ENCODE data around the gene JAZF1.

The JAZF1 gene

DNA sequence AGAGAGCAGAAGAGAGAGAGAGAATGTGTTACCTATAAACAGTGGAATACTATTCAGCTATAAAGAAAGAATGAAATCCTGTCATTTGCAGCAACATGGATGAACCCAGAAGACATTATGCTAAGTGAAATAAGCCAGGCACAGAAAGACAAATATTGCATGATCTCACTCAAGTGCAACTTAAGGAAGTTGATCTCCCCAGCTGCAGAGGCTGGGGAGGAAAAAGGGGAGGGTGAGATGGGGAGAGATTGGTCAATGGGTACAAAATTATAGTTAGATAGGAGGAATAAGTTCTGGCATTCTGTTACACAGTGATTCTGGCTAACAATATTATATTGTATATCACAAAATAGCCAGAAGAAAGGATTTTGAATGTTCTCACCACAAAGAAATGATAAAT, 11.2 kb upstream of the JAZF1 start:
- no peak for DNase-seq (ENCODE audit: low read depth in 2 of 2)

DNA sequence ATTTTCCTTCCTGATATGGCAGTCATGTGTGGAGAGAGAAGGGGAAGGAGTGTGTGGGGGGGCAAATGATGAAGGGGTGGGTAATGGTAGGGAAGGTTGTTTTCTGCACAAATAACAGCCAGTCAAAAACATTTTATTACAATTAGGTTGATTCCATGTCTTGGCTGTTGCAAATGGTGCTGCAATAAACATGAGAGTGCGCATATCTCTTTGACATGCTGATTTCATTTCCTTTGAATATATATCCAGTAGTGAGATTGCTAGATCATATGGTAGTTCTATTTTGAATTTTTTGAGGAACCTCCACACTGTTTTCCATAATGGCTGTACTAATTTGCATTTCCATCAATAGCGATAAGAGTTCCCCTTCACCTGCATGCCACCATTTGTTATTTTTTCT, 10.6 kb upstream of the JAZF1 start:
- no peak for DNase-seq (ENCODE audit: low read depth in 2 of 2)

DNA sequence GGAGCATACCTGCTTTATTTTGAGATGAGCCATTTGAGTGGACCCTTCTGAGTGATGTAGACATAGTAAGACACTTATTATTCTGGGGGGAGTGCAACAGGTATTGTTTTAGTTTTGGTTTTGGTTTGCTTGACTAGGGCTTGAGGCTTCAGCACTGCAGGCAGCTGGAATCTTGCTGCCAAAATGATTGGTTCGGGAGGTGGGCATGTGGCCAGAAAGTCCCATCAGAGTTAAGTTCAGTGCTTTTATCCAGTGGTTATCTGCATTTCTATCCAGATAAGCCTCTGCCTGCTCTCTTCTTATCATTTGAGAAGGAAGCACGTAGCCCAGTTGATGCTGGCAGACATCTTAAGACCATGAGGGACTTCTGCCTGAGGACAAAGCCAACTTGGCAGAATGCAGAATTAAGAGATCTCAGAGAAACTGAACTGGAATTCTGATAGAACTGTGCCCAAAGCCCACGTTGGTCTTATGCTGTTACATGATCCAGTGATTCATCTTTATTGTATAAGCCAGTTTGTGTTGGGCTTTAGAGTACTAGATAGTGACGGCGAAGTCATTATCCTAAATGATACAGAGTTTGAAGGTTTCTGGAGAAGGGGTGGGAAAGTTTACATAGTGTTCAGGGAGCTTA, 9.6 kb upstream of the JAZF1 start:
- DNase-seq (ENCODE audit: low read depth in 2 of 2): no peak

DNA sequence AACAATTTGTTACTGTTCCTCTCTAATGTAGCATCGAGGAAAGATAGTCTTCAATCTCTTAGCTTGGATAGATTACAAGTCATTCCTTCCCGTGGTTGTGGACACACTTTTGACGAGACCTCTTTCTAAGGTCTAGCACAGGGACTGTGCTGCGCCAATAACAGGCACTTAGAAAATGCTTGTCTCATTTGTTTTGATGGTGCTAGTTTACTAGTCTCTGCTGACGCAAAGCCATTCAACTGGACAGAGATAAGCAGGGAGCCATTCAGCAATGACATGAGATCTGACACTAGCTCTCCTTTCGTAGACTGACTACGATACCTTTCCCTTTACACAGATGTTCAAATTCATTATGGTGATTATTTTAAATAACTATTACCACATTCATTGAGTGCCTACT, 6.4 kb upstream of the JAZF1 start:
- DNase-seq (ENCODE audit: low read depth in 2 of 2): no peak

DNA sequence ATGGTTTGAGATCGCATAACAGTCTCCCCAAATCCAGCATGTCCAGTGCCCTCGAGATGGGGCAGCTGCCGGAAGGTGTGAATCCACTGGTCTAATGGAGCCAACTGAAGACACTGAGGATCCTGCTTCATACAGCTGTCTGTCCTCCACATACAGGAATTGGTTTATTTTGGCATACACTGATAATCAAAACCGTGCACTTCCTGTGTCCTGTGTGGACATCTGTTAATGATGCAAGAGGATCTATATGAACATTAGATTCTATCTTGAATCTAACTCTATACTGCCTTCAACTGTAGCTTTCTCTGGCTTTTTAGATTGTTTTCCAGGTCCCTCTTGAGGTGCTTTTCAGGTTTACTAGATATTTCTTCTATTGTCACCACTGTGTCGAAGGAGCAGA, 3.0 kb upstream of the JAZF1 start:
- DNase-seq (ENCODE audit: low read depth in 2 of 2): no peak

DNA sequence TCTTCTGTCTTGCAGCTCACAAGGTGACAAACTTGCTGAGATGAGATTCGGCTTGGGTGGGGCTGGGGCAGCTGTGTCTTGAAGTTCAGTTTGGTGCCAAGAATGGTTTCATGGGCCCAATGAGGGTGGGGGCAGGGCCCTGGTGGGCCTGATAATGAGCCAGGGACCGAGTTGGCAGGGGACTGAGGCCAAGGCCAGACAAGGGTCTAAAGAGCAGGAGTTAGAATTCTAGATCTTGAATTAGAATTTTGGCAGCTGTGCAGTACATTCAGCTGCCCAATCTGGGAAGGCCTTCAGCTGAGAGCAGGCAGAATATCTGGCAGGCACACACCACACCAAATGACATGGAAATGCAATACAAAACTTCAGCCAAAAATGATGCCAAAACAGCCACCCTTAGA, 1.5 kb upstream of the JAZF1 start:
- DNase-seq (ENCODE audit: low read depth in 2 of 2): no peak

DNA sequence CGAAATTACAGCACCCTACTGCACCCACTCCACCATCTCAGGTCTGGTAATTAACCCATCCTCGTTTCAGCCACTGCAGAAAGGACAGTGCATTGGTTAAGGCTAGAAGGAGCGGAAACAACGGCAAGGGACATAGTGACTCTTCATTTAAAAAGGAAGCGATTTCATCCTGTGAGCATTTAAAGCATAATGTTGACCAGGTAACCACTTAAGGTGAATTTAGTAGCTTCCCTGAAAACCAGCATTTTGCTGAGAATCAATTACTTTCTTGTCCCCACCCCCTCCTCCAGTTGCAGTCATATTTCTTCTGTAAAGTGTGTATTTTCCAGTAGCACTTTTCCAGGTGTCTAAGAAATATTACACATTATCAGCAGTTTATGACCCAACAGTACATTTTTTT, 821 bp upstream of the JAZF1 start:
- DNase-seq (ENCODE audit: low read depth in 2 of 2): no peak

DNA sequence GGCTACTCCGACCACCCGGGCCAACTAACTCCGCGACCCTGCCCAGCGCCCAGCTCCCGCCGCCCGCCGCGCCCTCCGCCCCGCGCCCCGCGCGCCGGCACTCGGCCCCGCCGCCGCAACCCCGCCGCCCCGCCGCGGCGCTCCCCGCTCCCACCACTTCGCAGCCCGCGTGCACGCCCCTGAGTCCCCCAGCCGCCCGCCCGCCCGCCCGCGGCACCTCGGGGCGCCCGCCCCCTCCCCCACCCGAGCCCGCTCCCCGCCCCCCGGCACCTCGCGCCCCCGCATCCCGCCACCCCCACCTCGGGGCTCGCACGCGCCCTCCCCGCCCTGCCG, 598 bp downstream of the JAZF1 start:
- DNase-seq (ENCODE audit: low read depth in 2 of 2): no peak

DNA sequence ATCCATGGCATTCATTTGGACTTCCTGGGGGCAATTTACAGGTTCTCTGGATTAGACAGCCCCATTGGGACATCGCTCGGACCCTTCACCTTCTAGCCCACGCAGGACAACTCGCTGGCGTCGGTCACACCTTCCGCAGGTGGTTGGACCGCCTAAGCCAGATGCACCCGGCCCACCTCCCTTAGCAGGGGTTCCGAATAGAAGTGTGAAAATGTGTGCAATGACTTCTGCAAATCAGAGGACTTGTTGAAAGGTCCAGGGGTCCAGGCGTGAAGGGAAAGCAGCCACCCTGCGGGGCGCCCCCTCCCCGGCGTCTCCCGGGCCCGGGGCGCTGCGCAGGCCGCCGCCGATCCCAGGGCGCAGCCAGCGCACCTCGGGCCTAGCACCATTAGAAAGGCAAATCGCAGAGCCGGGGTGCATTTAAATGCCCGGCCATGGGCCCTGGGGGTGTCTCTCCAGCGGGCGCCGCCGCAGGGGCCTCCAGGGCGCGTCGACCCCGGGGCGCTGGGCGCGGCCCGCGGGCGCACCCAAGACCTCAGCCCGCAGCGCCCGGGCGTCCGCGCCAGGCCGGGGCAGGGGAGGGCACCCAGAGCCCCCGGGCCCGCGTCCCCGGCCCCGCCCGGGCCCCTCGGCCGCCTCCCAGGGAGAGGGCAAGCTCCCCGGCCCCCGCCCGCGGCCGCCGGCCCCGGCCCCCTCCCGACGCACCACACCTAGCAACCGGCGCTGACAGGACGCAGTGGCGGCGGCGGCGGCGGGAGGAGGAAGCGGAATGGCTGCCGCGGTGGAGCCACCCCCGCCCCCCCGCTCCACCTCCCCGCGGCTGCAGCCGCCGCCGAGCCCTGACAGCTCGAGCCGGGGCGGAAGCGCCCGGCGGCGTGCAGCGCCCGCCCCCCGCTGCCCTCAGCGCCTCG, 1.2 kb downstream of the JAZF1 start:
- peak; percentile 54 to 59 for DNase-seq (ENCODE audit: low read depth in 2 of 2)

DNA sequence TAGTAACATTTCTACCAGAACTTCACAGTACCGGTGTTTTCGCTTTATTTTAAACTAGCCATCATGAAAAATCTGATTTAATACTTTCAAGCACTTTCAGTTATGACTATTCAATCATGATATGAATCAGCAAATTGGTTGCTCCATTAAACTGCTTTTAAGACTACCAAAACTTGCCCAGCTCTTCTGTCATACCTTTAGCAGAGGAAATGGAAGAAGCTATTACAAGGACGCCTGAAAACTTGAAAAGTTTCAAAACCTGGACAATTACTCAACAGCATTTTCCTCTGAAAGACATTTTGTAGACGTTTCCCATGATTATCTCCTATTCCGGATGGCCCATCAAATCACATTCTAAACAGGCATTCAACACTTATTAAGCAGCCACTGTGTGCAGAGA, 2.0 kb downstream of the JAZF1 start:
- DNase-seq (ENCODE audit: low read depth in 2 of 2): no peak

DNA sequence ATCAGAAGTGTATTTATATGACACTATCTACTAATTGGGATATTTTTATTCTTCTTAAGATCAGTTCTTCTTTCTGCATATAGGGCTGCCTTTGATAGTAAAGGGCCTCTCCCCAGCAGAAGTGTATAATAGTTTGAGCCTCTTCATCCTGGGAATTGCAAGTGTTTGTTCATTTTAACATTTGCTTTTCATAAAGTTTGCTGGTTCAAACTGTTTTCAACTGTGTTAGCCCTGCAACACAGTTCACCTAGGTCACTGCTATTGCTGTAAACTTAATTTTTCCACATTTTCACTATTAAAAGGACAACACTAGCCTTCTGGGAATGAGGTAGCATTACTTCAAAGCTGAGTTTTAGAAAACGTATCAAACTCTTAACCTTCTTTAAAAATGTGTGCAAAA, 2.8 kb downstream of the JAZF1 start:
- DNase-seq (ENCODE audit: low read depth in 2 of 2): no peak

DNA sequence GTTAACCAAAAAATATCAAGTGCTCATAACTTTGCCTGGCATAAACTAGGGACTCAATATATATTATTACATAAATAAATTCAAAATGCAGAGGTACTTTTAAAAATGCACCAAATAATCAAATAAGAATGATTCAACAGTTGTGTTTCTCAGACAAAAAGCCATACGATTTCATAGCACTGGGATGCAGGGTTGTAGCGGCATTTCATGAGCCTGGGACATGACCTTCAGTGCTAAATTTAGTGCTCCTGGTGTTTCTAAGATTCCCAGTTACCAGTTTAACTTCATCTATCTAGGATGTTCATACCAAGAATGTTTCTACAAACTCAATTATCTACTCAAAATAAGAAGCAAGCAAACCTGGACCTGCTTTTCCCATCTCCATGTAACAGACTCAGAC, 4.0 kb downstream of the JAZF1 start:
- no peak for DNase-seq (ENCODE audit: low read depth in 2 of 2)

DNA sequence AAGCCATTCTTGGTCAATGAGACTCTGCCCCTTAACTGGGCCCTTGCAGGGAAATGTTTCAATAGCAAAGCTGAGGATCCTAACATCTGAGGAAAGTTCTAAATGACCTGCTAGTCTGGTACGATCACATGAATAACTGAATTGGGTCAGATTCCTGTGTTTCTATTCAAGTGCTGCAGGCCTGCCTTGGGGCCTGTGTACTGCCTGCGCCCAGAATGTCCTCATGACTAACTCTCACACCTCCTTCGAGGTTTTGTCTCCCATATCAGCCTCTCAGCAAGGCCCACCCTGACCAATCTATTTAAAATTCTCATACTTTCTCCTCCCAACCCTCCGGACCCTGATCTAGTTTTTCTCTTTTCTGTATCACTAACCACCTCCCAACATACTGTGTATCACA, 4.4 kb downstream of the JAZF1 start:
- no peak for DNase-seq (ENCODE audit: low read depth in 2 of 2)

DNA sequence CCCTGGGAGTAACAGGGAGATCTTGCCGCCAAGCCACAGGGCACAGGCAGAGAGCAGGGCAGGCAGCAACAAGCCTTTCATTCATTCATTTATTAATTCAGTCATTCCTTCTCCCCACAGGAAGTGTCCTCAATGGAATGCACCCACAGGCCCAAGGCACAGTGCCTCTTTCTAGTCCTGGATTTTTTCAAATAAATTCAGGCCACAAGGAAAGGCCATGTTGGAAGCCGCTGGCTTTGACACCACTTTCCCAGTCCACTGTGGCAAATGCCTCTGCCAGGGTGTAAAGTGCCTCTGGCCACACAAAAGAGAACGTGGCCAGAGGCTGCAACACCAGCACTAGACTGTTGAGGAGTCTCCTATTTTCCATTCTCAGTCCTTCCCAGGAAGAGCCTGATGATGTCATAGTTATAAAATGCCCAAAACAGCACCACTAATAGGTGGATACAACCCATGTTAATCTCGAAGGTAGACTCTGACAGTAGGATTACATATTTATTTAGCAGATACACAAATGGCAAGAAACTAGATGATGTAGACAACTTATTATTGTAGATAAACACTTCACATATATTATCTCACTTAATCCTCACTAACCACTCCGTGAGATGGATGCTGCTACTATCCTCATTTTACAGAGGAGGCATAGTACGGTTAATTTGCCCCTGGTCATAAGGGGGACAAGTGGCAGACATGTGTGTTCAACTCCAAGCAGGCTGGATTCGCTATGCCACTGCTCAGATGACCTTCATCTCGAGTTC, 5.5 kb downstream of the JAZF1 start:
- DNase-seq (ENCODE audit: low read depth in 2 of 2): no peak

DNA sequence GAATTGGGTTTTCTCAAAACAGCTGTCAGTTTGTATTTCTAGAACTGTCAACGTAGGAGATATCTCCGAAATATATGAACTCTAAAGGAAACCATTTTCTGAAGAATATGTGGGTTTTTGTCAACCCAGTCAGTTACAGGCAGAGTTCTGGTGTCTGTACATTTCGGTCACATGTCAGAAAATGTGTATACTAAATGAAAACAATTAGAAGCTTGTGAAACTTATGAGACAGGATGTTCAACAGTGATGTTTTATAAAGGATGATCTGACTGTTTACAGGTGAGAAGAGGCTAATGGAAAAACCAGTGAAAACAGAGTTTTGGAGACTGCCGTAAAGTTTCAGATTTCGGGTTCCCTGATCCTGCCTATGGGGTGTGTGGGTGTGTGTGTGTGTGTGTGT, 6.2 kb downstream of the JAZF1 start:
- no peak for DNase-seq (ENCODE audit: low read depth in 2 of 2)

DNA sequence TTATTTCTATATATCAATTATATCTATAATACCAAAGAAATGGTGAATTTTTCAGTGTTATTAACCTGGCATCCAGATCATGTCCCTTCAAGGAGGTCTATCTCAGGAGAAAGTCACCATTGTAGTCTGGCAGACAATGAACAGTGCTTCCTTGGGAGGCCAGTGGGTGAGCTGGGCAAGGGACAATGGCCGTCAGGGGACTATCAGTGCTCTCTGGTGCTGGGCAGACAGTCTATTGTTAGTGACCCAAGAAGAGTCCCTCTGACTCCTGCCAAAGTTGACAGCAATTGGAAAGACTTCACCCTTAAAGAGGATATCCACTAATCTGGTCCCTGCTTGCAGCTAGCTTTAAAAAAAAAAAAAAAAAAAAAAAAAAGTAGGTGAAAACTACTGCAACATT, 7.1 kb downstream of the JAZF1 start:
- DNase-seq (ENCODE audit: low read depth in 2 of 2): no peak

DNA sequence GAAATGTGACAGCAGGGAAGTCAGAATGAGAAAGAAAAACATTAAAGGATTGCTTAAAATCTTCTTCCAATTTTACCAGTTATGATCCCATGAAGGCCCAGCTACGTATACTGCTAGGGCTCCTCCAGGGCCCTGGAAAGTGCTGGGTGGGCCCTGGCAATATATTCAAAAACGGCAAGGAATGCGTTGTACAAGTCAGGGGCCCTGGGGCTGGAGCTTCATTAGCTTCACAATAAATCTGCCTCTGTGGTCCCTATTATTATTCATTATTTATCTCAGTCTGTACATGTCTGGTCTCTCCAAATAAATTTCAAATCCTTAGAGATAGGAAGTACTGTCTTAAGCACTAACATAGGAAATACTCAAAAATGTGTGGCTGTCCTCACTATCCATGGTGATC, 7.6 kb downstream of the JAZF1 start:
- no peak for DNase-seq (ENCODE audit: low read depth in 2 of 2)

DNA sequence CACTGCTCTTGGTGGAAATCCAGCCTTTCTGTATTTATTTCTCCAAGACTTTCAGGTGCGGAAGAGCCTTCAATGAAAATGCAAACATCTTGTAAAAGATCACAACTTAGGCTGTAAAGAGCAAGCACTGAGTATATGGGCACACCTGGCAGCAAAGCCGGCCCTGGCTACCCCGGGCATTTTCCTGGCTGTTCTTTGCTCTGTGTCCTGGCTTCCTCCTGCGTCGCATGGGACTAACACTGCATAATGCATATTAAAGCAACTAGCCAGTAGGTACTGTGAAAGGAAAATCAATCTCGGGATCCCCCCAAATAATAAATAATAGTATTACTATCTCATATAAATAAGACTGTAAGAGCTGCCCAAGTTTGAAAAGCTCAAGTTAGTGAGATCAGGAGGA, 9.9 kb downstream of the JAZF1 start:
- DNase-seq (ENCODE audit: low read depth in 2 of 2): no peak

DNA sequence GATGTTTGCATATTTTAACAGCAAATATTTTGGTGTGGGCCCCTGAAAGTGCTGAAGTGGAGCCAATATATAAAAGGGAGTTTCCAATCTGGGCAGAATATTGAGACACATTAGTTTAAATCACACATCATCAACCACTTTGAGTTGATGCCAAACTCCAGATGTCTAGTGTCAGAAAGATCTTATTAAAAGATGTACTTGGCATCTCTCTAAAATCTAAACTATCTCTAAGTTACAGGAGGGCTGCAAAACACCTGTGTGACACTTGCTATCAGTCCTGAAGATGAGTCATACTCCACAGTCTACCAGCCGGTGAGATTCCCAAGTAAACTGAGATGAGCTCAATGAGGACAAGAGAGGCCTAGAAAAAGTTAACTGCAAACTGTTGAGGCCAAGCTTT, 11.4 kb downstream of the JAZF1 start:
- DNase-seq (ENCODE audit: low read depth in 2 of 2): no peak

DNA sequence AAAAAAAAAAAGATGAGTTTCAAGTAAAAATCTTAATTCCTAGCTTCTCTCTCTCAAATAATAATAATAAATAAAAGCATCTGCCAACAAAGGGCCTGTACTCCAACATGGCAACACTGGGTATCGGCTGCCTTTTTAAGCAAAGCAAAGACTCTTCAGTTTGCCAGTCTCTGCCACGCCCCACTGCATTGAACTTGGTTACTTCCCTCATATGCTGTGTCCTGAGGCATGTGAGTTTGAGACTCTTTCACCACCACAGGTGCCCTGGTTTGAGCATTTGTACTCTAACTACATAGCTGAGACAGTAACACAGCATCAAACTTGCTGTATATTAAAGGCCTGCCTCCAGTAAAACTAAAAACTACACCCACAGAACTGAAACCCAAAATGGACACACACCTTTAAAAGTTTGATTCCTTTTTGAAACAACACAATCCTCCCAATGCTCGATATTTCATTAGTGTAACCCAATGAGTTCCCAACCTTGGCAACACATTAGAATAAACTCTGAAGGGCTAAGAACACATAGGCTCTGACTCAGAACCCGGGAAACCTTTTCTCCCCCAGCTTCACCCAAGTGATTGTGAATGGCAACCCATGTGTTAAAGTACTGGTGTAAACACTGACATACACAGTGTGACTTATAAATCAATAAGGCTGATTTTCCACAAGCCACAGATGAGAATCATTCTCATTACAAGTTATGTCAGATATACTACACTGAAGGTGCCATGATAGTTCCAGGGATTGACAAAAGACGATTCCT, 12.0 kb downstream of the JAZF1 start:
- no peak for DNase-seq (ENCODE audit: low read depth in 2 of 2)

DNA sequence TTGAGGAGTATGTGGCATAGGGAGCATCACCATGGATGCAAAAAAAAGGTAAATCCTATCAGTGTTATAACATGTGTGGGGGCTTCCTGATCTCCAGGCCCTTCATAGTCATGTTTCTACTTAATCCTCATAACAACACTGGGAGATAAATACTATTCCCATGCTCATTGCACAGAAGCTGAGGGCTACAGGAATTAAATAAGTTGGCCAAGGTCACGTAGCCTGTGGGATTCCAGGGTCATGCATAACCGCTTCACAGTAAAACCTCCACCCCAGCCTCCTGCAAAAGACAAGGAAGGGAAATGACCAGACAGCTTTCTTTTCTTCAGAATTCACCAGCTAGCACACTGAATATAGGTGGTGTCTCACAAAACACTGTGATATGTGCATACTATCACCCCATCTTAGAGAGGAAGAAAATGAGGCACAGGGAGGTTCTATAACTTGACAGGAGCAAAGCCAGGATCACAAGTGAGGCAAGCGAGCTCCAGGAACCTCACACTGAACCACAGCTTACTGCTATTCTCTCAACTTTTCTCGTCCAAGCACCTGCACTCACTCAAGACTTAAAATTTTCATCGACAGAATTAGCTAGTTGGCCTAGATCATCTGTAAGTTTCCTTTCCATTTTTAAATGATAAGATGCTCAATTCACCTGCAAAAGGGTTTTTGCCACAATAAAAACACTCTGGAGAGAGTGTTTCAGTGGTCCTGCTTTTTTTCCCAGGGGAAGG, 13.4 kb downstream of the JAZF1 start:
- no peak for DNase-seq (ENCODE audit: low read depth in 2 of 2)
